ENCODE measurements around the gene RGS7. TPM values are rescaled to one million over a fixed set of nuclear protein-coding genes. Genes with fewer than 3 reads are reported as not detected.

The RGS7 gene
- total and polyA plus RNA-seq, 10 of the 15 experiments (the other 5 are each of a cell fraction or from before 2014, with no cell fraction given): not detected

- TF ChIP-seq E2F8 (IDR thresholded peaks at IDR 0.05; ENCODE audit: low read depth, partially characterized antibody): no peak
Observed at GRCh38 chr1:241180569-241180968, 176.4 kb downstream of the RGS7 start (continued).

- in situ Hi-C loops (cut with MboI): no loop called here
- no peak overlapping the region for H3K27ac ChIP-seq (ENCODE audit: control insufficient read depth, insufficient read depth)
- H3K4me1 ChIP-seq (ENCODE audit: control insufficient read depth, insufficient read depth, low read length): no peaks in the 10 kb centered on the region
- no peaks in the 10 kb centered on the region for H3K27me3 ChIP-seq (replicated peaks in 1 of 2; ENCODE audit: control insufficient read depth in 2 of 2, insufficient read depth in 2 of 2, low read length in 1 of 2)
- TF ChIP-seq ZBTB40 (IDR thresholded peaks at IDR 0.05; ENCODE audit: borderline replicate concordance): no peak
- no peak for TF ChIP-seq E2F8 (IDR thresholded peaks at IDR 0.05; ENCODE audit: low read depth, partially characterized antibody)
- no peak for TF ChIP-seq MEF2B (IDR thresholded peaks at IDR 0.05; ENCODE audit: partially characterized antibody, poor library complexity, severe bottlenecking)
- TF ChIP-seq KAT2A (conservative IDR thresholded peaks at IDR 0.05; ENCODE audit: control insufficient read depth, low read depth, low read length): no peak
- TF ChIP-seq ZNF207 (IDR thresholded peaks at IDR 0.05; ENCODE audit: borderline replicate concordance): no peak
- no peak for TF ChIP-seq RCOR1 (conservative IDR thresholded peaks at IDR 0.05; ENCODE audit: low read depth, low read length)
- TF ChIP-seq RUNX3 (IDR thresholded peaks at IDR 0.05; ENCODE audit: low read length): no peak
- no peak overlapping the region for H3K4me3 ChIP-seq
- no peaks in the 10 kb centered on the region for H4K20me1 ChIP-seq (ENCODE audit: control insufficient read depth, insufficient read depth)
- ChIA-PET RAD21 (ENCODE audit: unreplicated experiment) (no interaction called here), POLR2A (no interaction called here), SMC1A (ENCODE audit: uncharacterized antibody, unreplicated experiment) (no interaction called here), CTCF (no interaction called here)
- H3K9me3 ChIP-seq (replicated peaks; ENCODE audit: control insufficient read depth, insufficient read depth, low read length): no peaks in the 10 kb centered on the region
- intact Hi-C loops (cut with micrococcal nuclease; ENCODE audit: unreplicated experiment): no loop called here
- WGBS (ENCODE audit: insufficient coverage, insufficient replicate concordance, low lambda C conversion rate, missing lambda C conversion rate): 0% methylated on average over 1 of the region's 1 CpG
- no peak overlapping the region for H2AFZ ChIP-seq (ENCODE audit: control insufficient read depth, low read depth, low read length)
- BruUV-seq (replicated peaks): no TSS peak
- H3K79me2 ChIP-seq (ENCODE audit: control insufficient read depth, insufficient read depth, low read length): no peaks in the 10 kb centered on the region
- no peaks in the 10 kb centered on the region for H3K36me3 ChIP-seq (ENCODE audit: control insufficient read depth in 2 of 2, insufficient read depth in 2 of 2, low read length in 1 of 2)
- ATAC-seq (no peak), DNase-seq (ENCODE audit: low read depth, low spot score) (no peak), FAIRE-seq (no peak)
- H3K4me2 ChIP-seq (ENCODE audit: control insufficient read depth, insufficient read depth): no peak overlapping the region
- no peak overlapping the region for H3K9ac ChIP-seq (ENCODE audit: control insufficient read depth, insufficient read depth, low read length)
Observed at GRCh38 chr1:241177660-241178059, 179.3 kb downstream of the RGS7 start.

Data from GM12878 (cell line).